ENCODE results near the gene CASKIN1. TPM values are rescaled to one million over a fixed set of nuclear protein-coding genes. Genes with fewer than 3 reads are reported as not detected.

Gene CASKIN1
- total and polyA plus RNA-seq, 4 donors, result under 0.01 to 0.17 (median 0.09) TPM; not detected in 1

- TF ChIP-seq REST (IDR thresholded peaks at IDR 0.05) (no peak), MAX (IDR thresholded peaks at IDR 0.05) (no peak), HNF4A (conservative IDR thresholded peaks at IDR 0.05) (no peak), NR2F2 (IDR thresholded peaks at IDR 0.05) (no peak), ATF3 (IDR thresholded peaks at IDR 0.05) (no peak), SP1 (IDR thresholded peaks at IDR 0.05) (no peak), ZBTB33 (IDR thresholded peaks at IDR 0.05) (no peak), EGR1 (IDR thresholded peaks at IDR 0.05; ENCODE audit: low read depth in 2 of 2) (no peak), GABPA (IDR thresholded peaks at IDR 0.05 in 1 of 2, conservative IDR thresholded peaks at IDR 0.05 in 1 of 2) (no peak), FOXA1 (IDR thresholded peaks at IDR 0.05) (no peak), TAF1 (conservative IDR thresholded peaks at IDR 0.05) (no peak), FOXA2 (IDR thresholded peaks at IDR 0.05) (no peak), YY1 (IDR thresholded peaks at IDR 0.05) (no peak)
- Histone ChIP-seq H3K36me3 (ENCODE audit: control insufficient read depth in 4 of 4, insufficient read depth in 3 of 4, low read depth in 1 of 4, low read length in 3 of 4) (peaks cover 0 to 48% (median 22%) of the 10 kb centered on the region in 4 donors), H3K27ac (ENCODE audit: low read depth in 1 of 2, low read length in 2 of 2) (no peak overlapping the region), H3K27me3 (ENCODE audit: control insufficient read depth in 4 of 4, insufficient read depth in 4 of 4, low read length in 3 of 4) (no peaks in the 10 kb centered on the region), H3K4me3 (ENCODE audit: low read depth in 1 of 3, low read length in 3 of 3) (no peak overlapping the region), H3K4me1 (ENCODE audit: control insufficient read depth in 4 of 4, insufficient read depth in 4 of 4, low read length in 3 of 4) (peaks cover 0 to 14% (median 11%) of the 10 kb centered on the region in 4 donors), H3K9me3 (ENCODE audit: control insufficient read depth in 4 of 4, low read length in 3 of 4) (no peaks in the 10 kb centered on the region), H3K9ac (ENCODE audit: low read depth in 1 of 2, low read length in 2 of 2) (no peak overlapping the region)
- DNase-seq (ENCODE audit: low spot score), result no peak
- WGBS, result 59% methylated on average over 19 of the region's 19 CpGs
These were observed 39.4 kb upstream of the CASKIN1 start for GRCh38 chr16:2235695-2236336.

- no peak overlapping the region for H3K9ac ChIP-seq (ENCODE audit: low read depth in 1 of 2, low read length in 2 of 2)
- H3K36me3 ChIP-seq (ENCODE audit: control insufficient read depth in 4 of 4, insufficient read depth in 3 of 4, low read depth in 1 of 4, low read length in 3 of 4), result peaks cover 0 to 51% (median 25%) of the 10 kb centered on the region in 4 donors
- H3K9me3 ChIP-seq (ENCODE audit: control insufficient read depth in 4 of 4, low read length in 3 of 4), result no peaks in the 10 kb centered on the region
- DNase-seq (ENCODE audit: low spot score), result no peak
- no peak overlapping the region for H3K27ac ChIP-seq (ENCODE audit: low read depth in 1 of 2, low read length in 2 of 2)
- peaks cover 0 to 14% (median 11%) of the 10 kb centered on the region in 4 donors for H3K4me1 ChIP-seq (ENCODE audit: control insufficient read depth in 4 of 4, insufficient read depth in 4 of 4, low read length in 3 of 4)
- H3K27me3 ChIP-seq (ENCODE audit: control insufficient read depth in 4 of 4, insufficient read depth in 4 of 4, low read length in 3 of 4), result no peaks in the 10 kb centered on the region
- H3K4me3 ChIP-seq (ENCODE audit: low read depth in 1 of 3, low read length in 3 of 3), result no peak overlapping the region
- TF ChIP-seq SP1 (IDR thresholded peaks at IDR 0.05) (no peak), JUND (IDR thresholded peaks at IDR 0.05) (no peak), TAF1 (conservative IDR thresholded peaks at IDR 0.05) (no peak), GABPA (IDR thresholded peaks at IDR 0.05 in 1 of 2, conservative IDR thresholded peaks at IDR 0.05 in 1 of 2) (no peak), RAD21 (IDR thresholded peaks at IDR 0.05) (no peak), REST (IDR thresholded peaks at IDR 0.05) (no peak), ATF3 (IDR thresholded peaks at IDR 0.05) (no peak), YY1 (IDR thresholded peaks at IDR 0.05) (no peak), EGR1 (IDR thresholded peaks at IDR 0.05; ENCODE audit: low read depth in 2 of 2) (no peak), RXRA (IDR thresholded peaks at IDR 0.05) (no peak), NR2F2 (IDR thresholded peaks at IDR 0.05) (no peak), FOXA2 (IDR thresholded peaks at IDR 0.05) (no peak), HNF4G (IDR thresholded peaks at IDR 0.05) (no peak), CTCF (IDR thresholded peaks at IDR 0.05; ENCODE audit: low read depth, low read length, missing input control) (no peak)
- 95% methylated on average over 28 of the region's 28 CpGs for WGBS
These were observed 38.8 kb upstream of the CASKIN1 start for GRCh38 chr16:2235234-2235651.
